A673 (cell line): ENCODE data around the gene CDH4.

ENCODE experiments used
- EZH2 ChIP-seq: fragments of 200-600 bp; sonication (generic); IDR thresholded peaks from 2 replicates; pipeline ENCODE4 v1.6.1; 2017; ENCODE audit warnings: borderline replicate concordance, low read depth, mild to moderate bottlenecking, mixed read lengths, antibody characterized with exemption, low read length; ENCODE audit not compliant: poor library complexity, severe bottlenecking
- TF ChIP-seq, protein P1 (sequence below): fragments of 300-800, 200-600 bp; sonication (generic); conservative IDR thresholded peaks from 2 replicates; pipeline ENCODE4 v1.5.1; 2017; ENCODE audit warnings: low read depth, mild to moderate bottlenecking, antibody characterized with exemption, low read length, moderate library complexity, mixed read lengths

DNA sequence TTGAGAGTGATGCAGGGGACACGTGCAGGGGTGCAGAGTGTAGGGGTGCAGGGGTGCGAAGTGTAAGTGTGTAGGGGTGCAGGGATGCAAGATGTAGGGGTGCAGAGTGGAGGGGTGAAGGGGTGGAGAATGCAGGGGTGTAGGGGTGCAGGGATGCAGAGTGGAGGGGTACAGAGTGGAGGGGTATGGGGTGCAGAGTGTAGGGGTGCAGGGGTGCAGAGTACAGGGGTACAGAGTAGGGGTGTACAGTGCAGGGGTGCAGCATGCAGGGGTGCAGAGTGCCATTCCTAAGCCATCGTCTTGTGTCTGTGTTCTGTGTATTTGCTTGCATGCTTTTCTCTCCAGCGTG lies 468.3 kb downstream of the CDH4 start:
- TF ChIP-seq, protein P1, sequence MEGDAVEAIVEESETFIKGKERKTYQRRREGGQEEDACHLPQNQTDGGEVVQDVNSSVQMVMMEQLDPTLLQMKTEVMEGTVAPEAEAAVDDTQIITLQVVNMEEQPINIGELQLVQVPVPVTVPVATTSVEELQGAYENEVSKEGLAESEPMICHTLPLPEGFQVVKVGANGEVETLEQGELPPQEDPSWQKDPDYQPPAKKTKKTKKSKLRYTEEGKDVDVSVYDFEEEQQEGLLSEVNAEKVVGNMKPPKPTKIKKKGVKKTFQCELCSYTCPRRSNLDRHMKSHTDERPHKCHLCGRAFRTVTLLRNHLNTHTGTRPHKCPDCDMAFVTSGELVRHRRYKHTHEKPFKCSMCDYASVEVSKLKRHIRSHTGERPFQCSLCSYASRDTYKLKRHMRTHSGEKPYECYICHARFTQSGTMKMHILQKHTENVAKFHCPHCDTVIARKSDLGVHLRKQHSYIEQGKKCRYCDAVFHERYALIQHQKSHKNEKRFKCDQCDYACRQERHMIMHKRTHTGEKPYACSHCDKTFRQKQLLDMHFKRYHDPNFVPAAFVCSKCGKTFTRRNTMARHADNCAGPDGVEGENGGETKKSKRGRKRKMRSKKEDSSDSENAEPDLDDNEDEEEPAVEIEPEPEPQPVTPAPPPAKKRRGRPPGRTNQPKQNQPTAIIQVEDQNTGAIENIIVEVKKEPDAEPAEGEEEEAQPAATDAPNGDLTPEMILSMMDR = no peak
- no peak for TF ChIP-seq EZH2
